ENCODE data around the gene OR1I1.

OR1I1 gene

GRCh38 chr19:15120135-15121026 is 38.4 kb downstream of the OR1I1 start:
- DNase-seq = no peak

- no peak for DNase-seq
Measured at GRCh38 chr19:15122331-15123030, 40.5 kb downstream of the OR1I1 start.

GRCh38 chr19:15123031-15123890 is 41.2 kb downstream of the OR1I1 start:
- DNase-seq = no peak

- no peak for DNase-seq
Measured at GRCh38 chr19:15123900-15124299, 41.9 kb downstream of the OR1I1 start.

- peak; percentile 25 to 39 (median 32) for DNase-seq
Measured at GRCh38 chr19:15124572-15125231, 42.7 kb downstream of the OR1I1 start.

GRCh38 chr19:15125232-15126067 is 43.4 kb downstream of the OR1I1 start:
- DNase-seq = peak; percentile 99 to 100 (median 99)

GRCh38 chr19:15126131-15126910 is 44.3 kb downstream of the OR1I1 start:
- no peak for DNase-seq

GRCh38 chr19:15128162-15128770 is 46.3 kb downstream of the OR1I1 start:
- no peak for DNase-seq

- no peak for DNase-seq
Measured at GRCh38 chr19:15129856-15130585, 48.0 kb downstream of the OR1I1 start.

GRCh38 chr19:15136234-15136954 is 54.4 kb downstream of the OR1I1 start:
- peak in 2 of 3 donors; percentile 20 to 37 for DNase-seq

GRCh38 chr19:15137777-15138176 is 55.8 kb downstream of the OR1I1 start:
- DNase-seq = no peak

- DNase-seq = no peak
Measured at GRCh38 chr19:15138427-15138826, 56.4 kb downstream of the OR1I1 start.

GRCh38 chr19:15141143-15141542 is 59.1 kb downstream of the OR1I1 start:
- no peak for DNase-seq

GRCh38 chr19:15142313-15142712 is 60.3 kb downstream of the OR1I1 start:
- no peak for DNase-seq
